ENCODE measurements around the gene MFSD12. TPM values are rescaled to one million over a fixed set of nuclear protein-coding genes. Genes with fewer than 3 reads are reported as not detected.

Gene MFSD12
- polyA plus RNA-seq, 3 donors = 47.9 to 150 (median 55.5) TPM

DNA sequence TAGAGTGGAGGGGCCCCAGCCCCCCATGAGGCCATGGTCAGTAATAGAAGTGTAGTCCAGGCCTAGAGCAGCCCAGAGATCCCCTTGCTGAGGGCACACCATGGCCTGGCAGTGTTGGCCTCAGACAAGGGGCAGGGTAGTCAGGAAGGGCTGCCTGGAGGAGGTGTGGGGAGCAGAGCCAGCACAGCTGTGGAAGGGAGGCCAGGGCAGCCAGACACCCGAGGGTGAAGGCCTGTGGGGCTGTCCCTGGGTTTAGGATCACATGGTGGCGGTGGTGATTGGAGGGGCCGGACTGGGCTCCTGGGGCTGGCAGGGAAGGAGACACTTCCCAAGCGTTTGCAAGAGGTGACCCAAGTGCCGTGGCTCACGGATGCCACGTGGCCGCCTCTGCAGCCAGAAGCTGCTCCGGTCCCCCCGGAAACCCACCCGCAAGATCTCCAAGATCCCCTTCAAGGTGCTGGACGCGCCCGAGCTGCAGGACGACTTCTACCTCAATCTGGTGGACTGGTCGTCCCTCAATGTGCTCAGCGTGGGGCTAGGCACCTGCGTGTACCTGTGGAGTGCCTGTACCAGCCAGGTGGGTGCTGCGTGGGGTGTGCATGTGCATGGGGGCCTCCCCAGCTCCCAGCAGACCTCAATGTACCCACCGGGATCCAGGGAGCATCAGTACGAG is 30.0 kb downstream of the MFSD12 start:
- Histone ChIP-seq H3K79me2 (ENCODE audit: insufficient read depth, low read length) (peaks cover 16% of the 10 kb centered on the region), H3K9me3 (replicated peaks in 1 of 2; ENCODE audit: control insufficient read depth in 1 of 2, insufficient read depth in 1 of 2, low read length in 2 of 2) (no peaks in the 10 kb centered on the region), H3K4me3 (replicated peaks in 1 of 3; ENCODE audit: low read depth in 2 of 3, low read length in 3 of 3) (no peak overlapping the region), H3K9ac (ENCODE audit: insufficient read depth, low read length, poor library complexity, severe bottlenecking) (no peak overlapping the region), H3K27me3 (ENCODE audit: control insufficient read depth in 2 of 2, insufficient read depth in 2 of 2, low read length in 2 of 2) (no peaks in the 10 kb centered on the region), H2AFZ (ENCODE audit: insufficient read depth, low read depth, low read length, poor library complexity, severe bottlenecking) (no peak overlapping the region), H3K4me1 (ENCODE audit: control insufficient read depth in 1 of 2, insufficient read depth in 2 of 2, low read length in 2 of 2) (no peaks in the 10 kb centered on the region), H3K4me2 (replicated peaks; ENCODE audit: extremely low read depth, low read length, poor library complexity, severe bottlenecking) (no peak overlapping the region), H3K27ac (ENCODE audit: low read depth in 1 of 2, low read length in 2 of 2) (no peak overlapping the region), H4K20me1 (ENCODE audit: insufficient read depth, low read length) (peaks cover 36% of the 10 kb centered on the region), H3K36me3 (replicated peaks in 1 of 2; ENCODE audit: control insufficient read depth in 1 of 2, insufficient read depth in 2 of 2, low read length in 2 of 2) (peaks cover 73 to 83% of the 10 kb centered on the region in 2 donors)
- no peak for TF ChIP-seq CTCF (IDR thresholded peaks at IDR 0.05)
- no peak for DNase-seq
- no peaks in the 10 kb centered on the region for H3K9me3 Mint-ChIP-seq
- H3K4me1 Mint-ChIP-seq = no peaks in the 10 kb centered on the region
- H3K27ac Mint-ChIP-seq = peak overlapping the region in 1 of 7 donors; percentile 35
- H3K27me3 Mint-ChIP-seq (ENCODE audit: low read depth in 3 of 3) = peaks cover 0 to 1% (median 0%) of the 10 kb centered on the region in 3 donors
- WGBS (ENCODE audit: insufficient coverage) = over 99% methylated on average over 20 of the region's 21 CpGs
- intact Hi-C loops (cut with micrococcal nuclease) = no loop called here
- H3K36me3 Mint-ChIP-seq = peaks cover 29 to 40% of the 10 kb centered on the region in 2 donors
- no peak overlapping the region for H3K4me3 Mint-ChIP-seq

- H3K4me1 ChIP-seq (ENCODE audit: control insufficient read depth in 1 of 2, insufficient read depth in 2 of 2, low read length in 2 of 2) = no peaks in the 10 kb centered on the region
- H3K27me3 ChIP-seq (ENCODE audit: control insufficient read depth in 2 of 2, insufficient read depth in 2 of 2, low read length in 2 of 2) = no peaks in the 10 kb centered on the region
- no peak overlapping the region for H3K9ac ChIP-seq (ENCODE audit: insufficient read depth, low read length, poor library complexity, severe bottlenecking)
- intact Hi-C loops (cut with micrococcal nuclease) = no loop called here
- peak overlapping the region in 3 of 7 donors; percentile 21 to 35 (median 25) for H3K27ac Mint-ChIP-seq
- H3K4me3 Mint-ChIP-seq = no peak overlapping the region
- no peaks in the 10 kb centered on the region for H3K9me3 ChIP-seq (replicated peaks in 1 of 2; ENCODE audit: control insufficient read depth in 1 of 2, insufficient read depth in 1 of 2, low read length in 2 of 2)
- H3K36me3 ChIP-seq (replicated peaks in 1 of 2; ENCODE audit: control insufficient read depth in 1 of 2, insufficient read depth in 2 of 2, low read length in 2 of 2) = peaks cover 72 to 83% of the 10 kb centered on the region in 2 donors
- DNase-seq = no peak
- peaks cover 31 to 44% of the 10 kb centered on the region in 2 donors for H3K36me3 Mint-ChIP-seq
- H3K79me2 ChIP-seq (ENCODE audit: insufficient read depth, low read length) = peaks cover 23% of the 10 kb centered on the region
- no peak overlapping the region for H3K4me3 ChIP-seq (replicated peaks in 1 of 3; ENCODE audit: low read depth in 2 of 3, low read length in 3 of 3)
- no peak for TF ChIP-seq CTCF (IDR thresholded peaks at IDR 0.05)
- peaks cover 43% of the 10 kb centered on the region for H4K20me1 ChIP-seq (ENCODE audit: insufficient read depth, low read length)
- H3K4me1 Mint-ChIP-seq = no peaks in the 10 kb centered on the region
- no peak overlapping the region for H3K27ac ChIP-seq (ENCODE audit: low read depth in 1 of 2, low read length in 2 of 2)
- peaks cover 0 to 1% (median 0%) of the 10 kb centered on the region in 3 donors for H3K27me3 Mint-ChIP-seq (ENCODE audit: low read depth in 3 of 3)
- WGBS (ENCODE audit: insufficient coverage) = 99% methylated on average over 25 of the region's 28 CpGs
- no peak overlapping the region for H3K4me2 ChIP-seq (replicated peaks; ENCODE audit: extremely low read depth, low read length, poor library complexity, severe bottlenecking)
- H2AFZ ChIP-seq (ENCODE audit: insufficient read depth, low read depth, low read length, poor library complexity, severe bottlenecking) = no peak overlapping the region
- H3K9me3 Mint-ChIP-seq = peaks cover 0 to 2% (median 0%) of the 10 kb centered on the region in 7 donors
Observed at GRCh38 chr19:3526507-3527237, 30.7 kb downstream of the MFSD12 start.
